ENCODE data around the gene LSAMP. TPM values are rescaled to one million over a fixed set of nuclear protein-coding genes. Genes with fewer than 3 reads are reported as not detected.

LSAMP gene
- total RNA-seq, 1 experiment from 2014 or later: 0.90 TPM

DNA sequence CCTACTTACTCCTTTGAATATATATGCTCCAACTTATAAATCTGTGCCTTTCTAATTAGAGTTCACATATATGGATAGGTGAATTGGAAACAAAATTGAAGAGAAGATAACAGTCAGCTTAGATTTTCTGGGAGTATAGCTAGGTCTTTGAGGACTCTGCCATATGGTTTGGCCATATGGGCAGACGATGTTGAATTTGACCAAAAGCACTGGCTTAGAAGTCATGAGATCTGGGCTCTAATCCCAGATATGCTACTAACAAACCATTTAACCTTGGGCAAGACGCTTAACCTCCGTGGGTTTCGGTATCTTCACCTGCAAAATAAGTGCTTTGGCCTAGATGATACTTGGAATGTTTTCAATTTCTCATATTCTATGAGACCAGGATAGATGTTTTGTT lies 154.1 kb downstream of the LSAMP start:
- peaks cover 7 to 9% of the 10 kb centered on the region in 2 experiments for H3K4me1 Mint-ChIP-seq
- no peaks in the 10 kb centered on the region for H3K27me3 ChIP-seq (ENCODE audit: insufficient read depth, low read length)
- H3K4me3 Mint-ChIP-seq: no peak overlapping the region
- no peak overlapping the region for H3K23ac ChIP-seq (ENCODE audit: insufficient read length, low read depth, low read length)
- no peak overlapping the region for H4K91ac ChIP-seq (ENCODE audit: insufficient read length, low read depth, low read length)
- H2AFZ ChIP-seq (ENCODE audit: low read length): no peak overlapping the region
- no peak overlapping the region for H3K27ac ChIP-seq (ENCODE audit: insufficient read length, low read depth, low read length)
- no peak overlapping the region for H4K5ac ChIP-seq (ENCODE audit: insufficient read length, low read depth, low read length)
- no peaks in the 10 kb centered on the region for H3K36me3 Mint-ChIP-seq (ENCODE audit: insufficient read depth in 1 of 3, low read depth in 3 of 3)
- H3K14ac ChIP-seq (ENCODE audit: insufficient read depth, low read length): no peak overlapping the region
- H3K56ac ChIP-seq (ENCODE audit: insufficient read length, low read depth, low read length): no peak overlapping the region
- H4K8ac ChIP-seq (replicated peaks; ENCODE audit: insufficient read length, low read depth, low read length): no peak overlapping the region
- H3K9ac ChIP-seq (ENCODE audit: extremely low read depth, insufficient read length, low read length): no peak overlapping the region
- H3K27me3 Mint-ChIP-seq (ENCODE audit: low read depth): no peaks in the 10 kb centered on the region
- no CpG with 5 or more reads among the region's 4 CpGs for WGBS (ENCODE audit: extremely low coverage, insufficient read length, low lambda C conversion rate)
- H3K9me3 ChIP-seq (ENCODE audit: control insufficient read depth, low read depth, low read length): no peaks in the 10 kb centered on the region
- H3K79me2 ChIP-seq (ENCODE audit: insufficient read depth, low read length): no peaks in the 10 kb centered on the region
- no peak overlapping the region for H3K27ac Mint-ChIP-seq
- no peak overlapping the region for H2BK5ac ChIP-seq (ENCODE audit: insufficient read length, low read length)
- no peak overlapping the region for H2BK15ac ChIP-seq (ENCODE audit: low read depth, low read length)
- H2AK5ac ChIP-seq (ENCODE audit: insufficient read length, low read length): no peak overlapping the region
- H3K18ac ChIP-seq (ENCODE audit: insufficient read length, low read depth, low read length): no peak overlapping the region
- no peak overlapping the region for H3K4ac ChIP-seq (ENCODE audit: low read depth, low read length)
- H2BK120ac ChIP-seq (ENCODE audit: low read depth, low read length, poor library complexity, severe bottlenecking): no peak overlapping the region
- no peak overlapping the region for H3T11ph ChIP-seq (ENCODE audit: low read length)
- H3K23me2 ChIP-seq (ENCODE audit: insufficient read length, low read depth, low read length, poor library complexity, severe bottlenecking): no peaks in the 10 kb centered on the region
- no peaks in the 10 kb centered on the region; the same call in 1 of the 2 replicates for H3K4me1 ChIP-seq (ENCODE audit: insufficient read depth, low read length)
- TF ChIP-seq, protein P1, sequence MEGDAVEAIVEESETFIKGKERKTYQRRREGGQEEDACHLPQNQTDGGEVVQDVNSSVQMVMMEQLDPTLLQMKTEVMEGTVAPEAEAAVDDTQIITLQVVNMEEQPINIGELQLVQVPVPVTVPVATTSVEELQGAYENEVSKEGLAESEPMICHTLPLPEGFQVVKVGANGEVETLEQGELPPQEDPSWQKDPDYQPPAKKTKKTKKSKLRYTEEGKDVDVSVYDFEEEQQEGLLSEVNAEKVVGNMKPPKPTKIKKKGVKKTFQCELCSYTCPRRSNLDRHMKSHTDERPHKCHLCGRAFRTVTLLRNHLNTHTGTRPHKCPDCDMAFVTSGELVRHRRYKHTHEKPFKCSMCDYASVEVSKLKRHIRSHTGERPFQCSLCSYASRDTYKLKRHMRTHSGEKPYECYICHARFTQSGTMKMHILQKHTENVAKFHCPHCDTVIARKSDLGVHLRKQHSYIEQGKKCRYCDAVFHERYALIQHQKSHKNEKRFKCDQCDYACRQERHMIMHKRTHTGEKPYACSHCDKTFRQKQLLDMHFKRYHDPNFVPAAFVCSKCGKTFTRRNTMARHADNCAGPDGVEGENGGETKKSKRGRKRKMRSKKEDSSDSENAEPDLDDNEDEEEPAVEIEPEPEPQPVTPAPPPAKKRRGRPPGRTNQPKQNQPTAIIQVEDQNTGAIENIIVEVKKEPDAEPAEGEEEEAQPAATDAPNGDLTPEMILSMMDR (conservative IDR thresholded peaks at IDR 0.05): no peak
- no peak for DNase-seq
- no peak overlapping the region for H2BK20ac ChIP-seq (ENCODE audit: low read depth, low read length, poor library complexity, severe bottlenecking)
- H2BK12ac ChIP-seq (ENCODE audit: insufficient read length, low read depth, low read length): no peak overlapping the region
- no peak overlapping the region for H3K4me2 ChIP-seq (ENCODE audit: insufficient read depth, insufficient read length, low read length)
- H3K79me1 ChIP-seq (ENCODE audit: insufficient read depth, low read depth, low read length, poor library complexity, severe bottlenecking): no peaks in the 10 kb centered on the region
- no peaks in the 10 kb centered on the region for H3K9me3 Mint-ChIP-seq
- H4K20me1 ChIP-seq (ENCODE audit: control insufficient read depth, insufficient read depth, insufficient read length): no peaks in the 10 kb centered on the region
